ACC112 (cell line): ENCODE data around the gene PAPSS1.

Experiments used
- H2AFZ ChIP-seq: fragments of 200-600 bp; sonication (generic); one replicate; pipeline ENCODE4 v1.6.0; 2017; ENCODE audit warnings: antibody characterized with exemption, low read length; ENCODE audit not compliant: unreplicated experiment
- H3K27ac ChIP-seq: fragments of 200-600 bp; sonication (generic); 2 replicates; pipeline ENCODE4 v1.5.1; 2014; ENCODE audit warnings: low read depth, mild to moderate bottlenecking, antibody characterized with exemption, low read length, moderate library complexity
- H3K27me3 ChIP-seq: fragments of 200-600 bp; sonication (generic); 2 replicates; pipeline ENCODE4 v1.6.1; 2014; ENCODE audit warnings: mild to moderate bottlenecking, antibody characterized with exemption, low read length, moderate library complexity, mixed read lengths; ENCODE audit not compliant: insufficient read depth
- H3K36me3 ChIP-seq: fragments of 200-600 bp; sonication (generic); 2 replicates; pipeline ENCODE4 v1.6.1; 2016; ENCODE audit warnings: mild to moderate bottlenecking, antibody characterized with exemption, low read length, moderate library complexity, mixed read lengths; ENCODE audit not compliant: insufficient read depth
- H3K4me1 ChIP-seq: fragments of 200-600 bp; sonication (generic); one replicate; pipeline ENCODE4 v1.6.1; 2016; ENCODE audit warnings: low read length, mixed read lengths; ENCODE audit not compliant: insufficient read depth, unreplicated experiment, control insufficient read depth
- H3K4me3 ChIP-seq: fragments of 200-600 bp; sonication (generic); 2 replicates; pipeline ENCODE4 v1.5.1; 2014; ENCODE audit warnings: mild to moderate bottlenecking, low read depth, low read length
- H3K79me2 ChIP-seq: fragments of 200-600 bp; sonication (generic); one replicate; pipeline ENCODE4 v1.6.0; 2016; ENCODE audit warnings: low read length; ENCODE audit not compliant: control insufficient read depth, unreplicated experiment, insufficient read depth

PAPSS1 gene

DNA sequence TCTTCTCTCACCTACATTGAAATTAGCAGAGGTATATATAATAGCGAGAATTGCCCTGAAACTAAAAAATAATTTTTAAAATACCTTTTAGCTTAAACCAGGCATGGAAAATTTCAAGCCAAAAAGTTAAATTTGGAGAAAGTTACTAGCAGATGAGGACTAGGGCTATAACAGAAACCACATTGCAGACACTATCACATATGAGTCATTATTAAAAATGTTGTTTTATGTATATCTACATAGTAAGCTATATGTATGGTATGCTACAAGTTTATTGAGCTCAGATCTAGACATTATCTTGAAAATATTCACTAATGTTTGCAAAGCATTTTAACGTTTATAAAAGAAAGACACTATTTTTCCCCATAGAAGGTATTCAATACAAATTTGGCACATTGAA is 147.8 kb downstream of the PAPSS1 start:
- H3K4me3 ChIP-seq, result no peak overlapping the region
- H3K36me3 ChIP-seq, result no peaks in the 10 kb centered on the region
- H3K4me1 ChIP-seq, result no peaks in the 10 kb centered on the region
- H3K79me2 ChIP-seq, result no peaks in the 10 kb centered on the region
- H3K27ac ChIP-seq, result no peak overlapping the region
- H3K27me3 ChIP-seq, result no peaks in the 10 kb centered on the region
- H2AFZ ChIP-seq, result no peak overlapping the region

DNA sequence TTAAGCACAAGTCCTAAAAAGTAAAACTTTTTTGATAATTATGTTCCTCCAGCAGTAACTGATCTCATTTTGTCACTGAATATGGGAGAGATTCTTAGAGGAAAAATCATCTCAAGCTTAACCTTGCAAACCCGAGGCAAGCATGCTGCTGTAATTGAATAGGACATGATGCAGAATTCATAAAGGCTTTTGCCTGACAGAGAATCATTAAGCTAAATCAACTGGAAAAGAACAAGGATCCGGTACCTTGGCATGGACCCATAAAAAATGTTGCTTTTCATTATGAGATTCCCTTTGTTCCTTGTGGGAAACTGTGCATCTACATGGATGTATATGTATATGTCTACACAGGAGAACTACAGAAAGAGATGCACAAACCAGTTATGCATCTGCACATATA is 149.1 kb downstream of the PAPSS1 start:
- no peak overlapping the region for H3K4me3 ChIP-seq
- H3K36me3 ChIP-seq, result no peaks in the 10 kb centered on the region
- H3K27ac ChIP-seq, result no peak overlapping the region
- no peak overlapping the region for H2AFZ ChIP-seq
- H3K4me1 ChIP-seq, result no peaks in the 10 kb centered on the region
- no peaks in the 10 kb centered on the region for H3K27me3 ChIP-seq
- H3K79me2 ChIP-seq, result no peaks in the 10 kb centered on the region

DNA sequence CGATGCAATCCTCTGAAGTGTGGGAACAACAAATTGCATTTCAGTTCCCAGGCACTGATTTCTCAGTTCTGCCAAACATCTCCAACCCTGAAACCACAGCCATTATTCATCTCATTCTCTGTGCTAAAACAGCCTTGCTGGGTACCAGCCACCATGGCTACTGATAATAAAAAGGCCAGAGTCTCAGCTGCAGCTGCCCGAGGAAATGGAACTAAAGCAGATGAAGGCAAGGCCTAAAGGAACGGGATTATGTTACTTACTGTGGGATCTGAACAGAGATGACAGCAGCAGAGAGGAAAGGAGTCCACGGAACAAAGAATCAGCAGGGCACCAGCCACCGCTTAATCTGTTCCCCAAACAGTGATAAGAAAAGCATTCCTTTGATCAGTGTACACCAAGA is 155.7 kb downstream of the PAPSS1 start:
- no peak overlapping the region for H3K4me3 ChIP-seq
- peaks cover 3% of the 10 kb centered on the region for H3K4me1 ChIP-seq
- H3K36me3 ChIP-seq, result no peaks in the 10 kb centered on the region; the same call in 1 of the 2 replicates
- no peak overlapping the region for H3K27ac ChIP-seq
- no peaks in the 10 kb centered on the region for H3K27me3 ChIP-seq
- H3K79me2 ChIP-seq, result no peaks in the 10 kb centered on the region
- H2AFZ ChIP-seq, result no peak overlapping the region
